ENCODE data around the gene GSTT4. TPM values are rescaled to one million over a fixed set of nuclear protein-coding genes. Genes with fewer than 3 reads are reported as not detected.

GSTT4 gene
- total RNA-seq, 1 experiment from 2014 or later, result not detected

DNA sequence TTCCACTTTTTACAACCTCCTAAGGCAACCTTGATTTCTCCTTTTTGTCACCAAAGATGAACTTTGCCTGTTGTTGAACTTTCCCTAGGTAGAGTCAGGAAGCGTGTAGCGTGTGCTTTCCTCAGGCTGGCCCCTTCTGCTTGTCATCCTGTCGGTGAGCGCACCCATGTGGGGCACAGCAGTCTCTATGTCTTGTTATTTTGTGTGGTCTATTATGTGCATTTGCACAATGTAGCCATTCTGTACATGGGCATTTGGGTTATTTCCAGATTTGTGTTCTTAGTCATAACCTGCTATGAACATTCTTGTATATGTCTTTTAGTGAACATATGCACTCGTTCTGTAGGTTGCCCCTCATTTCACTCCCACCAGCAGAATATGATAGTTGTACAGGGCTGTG lies 40.8 kb upstream of the GSTT4 start:
- no peak overlapping the region for H4K8ac ChIP-seq (replicated peaks; ENCODE audit: insufficient read length, low read depth, low read length)
- H3K4me3 Mint-ChIP-seq, result no peak overlapping the region
- H3K4ac ChIP-seq (ENCODE audit: low read depth, low read length), result no peak overlapping the region

More for the DNA sequence above, 40.8 kb upstream of the GSTT4 start:
- no peak overlapping the region for H2BK5ac ChIP-seq (ENCODE audit: insufficient read length, low read length)
- no peak overlapping the region for H2BK120ac ChIP-seq (ENCODE audit: low read depth, low read length, poor library complexity, severe bottlenecking)
- no peak for TF ChIP-seq CTCF (conservative IDR thresholded peaks at IDR 0.05)
- no peaks in the 10 kb centered on the region for H4K20me1 ChIP-seq (ENCODE audit: control insufficient read depth, insufficient read depth, insufficient read length)
- no peak overlapping the region for H4K5ac ChIP-seq (ENCODE audit: insufficient read length, low read depth, low read length)
- DNase-seq, result no peak
- no peak overlapping the region for H3K27ac ChIP-seq (ENCODE audit: insufficient read length, low read depth, low read length)
- no peak overlapping the region for H3K56ac ChIP-seq (ENCODE audit: insufficient read length, low read depth, low read length)
- H3K9ac ChIP-seq (ENCODE audit: extremely low read depth, insufficient read length, low read length), result no peak overlapping the region
- H3K27ac Mint-ChIP-seq, result peak overlapping the region in 1 of 3 experiments; percentile 1; a peak in 1 of 7 replicates
- H2AFZ ChIP-seq (ENCODE audit: low read length), result no peak overlapping the region
- H3K36me3 Mint-ChIP-seq (ENCODE audit: insufficient read depth in 1 of 3, low read depth in 3 of 3), result peaks cover 36 to 66% (median 56%) of the 10 kb centered on the region in 3 experiments; a peak in 6 of 7 replicates
- no peak overlapping the region for H3K18ac ChIP-seq (ENCODE audit: insufficient read length, low read depth, low read length)
- H3K9me3 ChIP-seq (ENCODE audit: control insufficient read depth, low read depth, low read length), result no peaks in the 10 kb centered on the region
- H3K9me3 Mint-ChIP-seq, result no peaks in the 10 kb centered on the region
- H3K4me2 ChIP-seq (ENCODE audit: insufficient read depth, insufficient read length, low read length), result no peak overlapping the region
- no peaks in the 10 kb centered on the region for H3K4me1 Mint-ChIP-seq
- H2BK12ac ChIP-seq (ENCODE audit: insufficient read length, low read depth, low read length), result no peak overlapping the region
- no peak overlapping the region for H4K91ac ChIP-seq (ENCODE audit: insufficient read length, low read depth, low read length)
- no peak overlapping the region for H3K14ac ChIP-seq (ENCODE audit: insufficient read depth, low read length)
- no peaks in the 10 kb centered on the region for H3K23me2 ChIP-seq (ENCODE audit: insufficient read length, low read depth, low read length, poor library complexity, severe bottlenecking)
- no CpG with 5 or more reads among the region's 5 CpGs for WGBS (ENCODE audit: extremely low coverage, insufficient read length, low lambda C conversion rate)
- no peaks in the 10 kb centered on the region for H3K27me3 ChIP-seq (ENCODE audit: insufficient read depth, low read length)
- no peak overlapping the region for H2AK5ac ChIP-seq (ENCODE audit: insufficient read length, low read length)
- H3K23ac ChIP-seq (ENCODE audit: insufficient read length, low read depth, low read length), result no peak overlapping the region
- no peak overlapping the region for H2BK20ac ChIP-seq (ENCODE audit: low read depth, low read length, poor library complexity, severe bottlenecking)
- H3T11ph ChIP-seq (ENCODE audit: low read length), result no peak overlapping the region
- no peaks in the 10 kb centered on the region for H3K27me3 Mint-ChIP-seq (ENCODE audit: low read depth)
- H2BK15ac ChIP-seq (ENCODE audit: low read depth, low read length), result no peak overlapping the region
- no peaks in the 10 kb centered on the region for H3K79me2 ChIP-seq (ENCODE audit: insufficient read depth, low read length)
- no peaks in the 10 kb centered on the region for H3K79me1 ChIP-seq (ENCODE audit: insufficient read depth, low read depth, low read length, poor library complexity, severe bottlenecking)
- no peaks in the 10 kb centered on the region for H3K4me1 ChIP-seq (ENCODE audit: insufficient read depth, low read length)
